Skeletal muscle satellite cell (primary cell): ENCODE measurements around the gene PSMC4.
A peak's percentile ranks its signal among the peaks of the same experiment; 100 is the strongest.

ENCODE experiments used
- H3K27me3 ChIP-seq: 2 replicates; pipeline ENCODE4 v1.7.0; 2013; ENCODE audit warnings: low read length; ENCODE audit not compliant: control insufficient read depth, insufficient read depth
- H3K36me3 ChIP-seq: 2 replicates; pipeline ENCODE4 v1.7.0; 2013; ENCODE audit warnings: mild to moderate bottlenecking, control low read depth, low read length; ENCODE audit not compliant: insufficient read depth
- H3K4me1 ChIP-seq: 2 replicates; pipeline ENCODE4 v1.7.0; 2013; ENCODE audit warnings: low read length; ENCODE audit not compliant: control insufficient read depth, insufficient read depth
- H3K4me2 ChIP-seq: 2 replicates; pipeline ENCODE4 v1.7.0; 2013; ENCODE audit warnings: mild to moderate bottlenecking, low read length
- H3K4me3 ChIP-seq: 2 replicates; pipeline ENCODE4 v1.7.0; 2013; ENCODE audit warnings: low read length
- H3K9ac ChIP-seq: 2 replicates; pipeline ENCODE4 v1.7.0; 2013; ENCODE audit warnings: mild to moderate bottlenecking, low read depth, low read length, moderate library complexity
- H3K9me3 ChIP-seq: replicated peaks from 2 replicates; pipeline ENCODE4 v1.7.0; 2013; ENCODE audit warnings: mild to moderate bottlenecking, control low read depth, low read length

Gene PSMC4

GRCh38 chr19:39995794-39996193 lies 24.8 kb downstream of the PSMC4 start:
- Histone ChIP-seq H3K4me1 (peaks cover 25% of the 10 kb centered on the region), H3K36me3 (no peaks in the 10 kb centered on the region), H3K4me3 (peak overlapping the region; percentile 92), H3K9ac (peak overlapping the region; percentile 95), H3K27me3 (no peaks in the 10 kb centered on the region), H3K9me3 (no peaks in the 10 kb centered on the region), H3K4me2 (peak overlapping the region; percentile 98)

GRCh38 chr19:39996218-39996810 lies 25.3 kb downstream of the PSMC4 start:
- Histone ChIP-seq H3K4me3 (peak overlapping the region; percentile 92), H3K4me2 (peak overlapping the region; percentile 98), H3K9ac (peak overlapping the region; percentile 95), H3K27me3 (no peaks in the 10 kb centered on the region), H3K4me1 (peaks cover 25% of the 10 kb centered on the region), H3K9me3 (no peaks in the 10 kb centered on the region), H3K36me3 (no peaks in the 10 kb centered on the region)

DNA sequence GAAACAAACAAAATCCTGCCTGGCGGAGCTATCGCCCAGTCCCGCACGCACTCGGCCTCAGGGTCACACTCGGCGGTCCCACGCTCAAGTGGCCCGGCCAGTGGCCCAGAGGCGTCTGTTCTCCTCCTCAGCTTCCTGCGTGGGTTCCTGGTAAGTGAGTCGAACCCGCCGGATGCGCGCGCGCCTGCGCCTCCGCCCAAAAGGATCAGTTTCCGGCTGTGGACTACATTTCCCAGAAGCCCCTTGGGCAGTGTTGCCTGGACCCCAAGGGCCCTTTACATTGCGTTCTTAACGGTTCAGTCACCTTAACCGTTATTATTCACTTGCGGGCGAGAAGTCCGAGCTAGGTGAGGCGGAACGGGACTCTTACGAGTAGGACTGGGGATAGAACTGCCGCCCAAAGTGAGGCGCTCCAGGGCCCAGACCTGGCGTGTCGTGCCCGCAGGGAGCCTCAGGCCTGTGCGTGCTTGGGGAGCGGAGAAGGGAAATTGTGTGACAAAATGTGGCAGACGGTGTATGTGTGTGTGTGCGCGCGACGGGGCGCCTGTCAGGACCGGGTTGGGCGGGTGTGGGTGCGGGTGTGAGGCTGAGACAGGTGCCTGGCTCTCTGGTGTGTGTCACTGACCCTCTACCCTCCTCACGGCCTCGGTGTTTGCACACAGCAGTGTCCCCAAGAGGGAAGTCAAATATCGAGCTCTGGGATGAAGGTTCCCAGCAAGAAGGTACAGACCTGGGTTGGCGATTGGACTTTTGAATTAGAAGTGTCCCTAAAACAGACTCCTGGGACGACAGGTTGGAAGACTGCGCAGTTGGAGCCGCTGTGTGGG lies 26.1 kb downstream of the PSMC4 start, which contains the start of gene ZNF546:
ZNF546 (plus strand) TSS at position 250 of the 827 bp plus-strand sequence. CDS start 1,267 bp downstream, outside the sequence.
- Histone ChIP-seq H3K9ac (peak within 1 kb of the TSS; percentile 95), H3K9me3 (no peaks in the 10 kb centered on the region), H3K4me1 (peaks cover 25% of the 10 kb centered on the region), H3K4me3 (peak within 1 kb of the TSS; percentile 92), H3K4me2 (peak within 1 kb of the TSS; percentile 98), H3K27me3 (no peaks in the 10 kb centered on the region), H3K36me3 (no peaks in the 10 kb centered on the region)

DNA sequence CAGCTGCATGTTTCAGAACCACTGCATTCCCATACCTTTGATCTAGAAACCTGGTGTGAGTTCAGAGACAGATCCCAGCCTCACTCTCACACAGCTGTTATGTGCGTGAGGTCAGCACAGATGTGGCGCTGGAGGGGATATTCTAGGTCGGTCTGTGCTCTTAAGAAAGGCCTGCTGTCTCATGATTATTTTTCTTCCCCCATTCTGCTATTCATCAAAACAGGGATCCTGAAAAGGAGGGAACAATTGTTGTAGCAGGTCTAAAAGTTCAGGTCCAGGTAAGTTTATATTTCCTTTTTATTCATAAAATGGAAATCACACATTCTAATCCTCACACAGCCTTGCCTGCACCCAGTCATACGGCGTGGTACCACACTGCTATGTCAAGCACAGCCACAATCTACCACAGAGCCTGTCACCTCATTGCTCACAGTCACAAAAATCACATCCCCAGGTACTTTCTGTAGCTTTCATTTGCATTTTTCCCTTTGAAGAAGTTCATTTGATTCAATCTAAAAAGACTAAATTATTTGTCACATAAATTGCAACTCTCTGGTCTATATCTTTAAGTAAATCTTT lies 26.8 kb downstream of the PSMC4 start:
- Histone ChIP-seq H3K9me3 (no peaks in the 10 kb centered on the region), H3K4me2 (peak overlapping the region; percentile 98), H3K9ac (peak overlapping the region; percentile 95), H3K4me3 (peak overlapping the region; percentile 92), H3K27me3 (no peaks in the 10 kb centered on the region), H3K4me1 (peaks cover 25% of the 10 kb centered on the region), H3K36me3 (no peaks in the 10 kb centered on the region)

DNA sequence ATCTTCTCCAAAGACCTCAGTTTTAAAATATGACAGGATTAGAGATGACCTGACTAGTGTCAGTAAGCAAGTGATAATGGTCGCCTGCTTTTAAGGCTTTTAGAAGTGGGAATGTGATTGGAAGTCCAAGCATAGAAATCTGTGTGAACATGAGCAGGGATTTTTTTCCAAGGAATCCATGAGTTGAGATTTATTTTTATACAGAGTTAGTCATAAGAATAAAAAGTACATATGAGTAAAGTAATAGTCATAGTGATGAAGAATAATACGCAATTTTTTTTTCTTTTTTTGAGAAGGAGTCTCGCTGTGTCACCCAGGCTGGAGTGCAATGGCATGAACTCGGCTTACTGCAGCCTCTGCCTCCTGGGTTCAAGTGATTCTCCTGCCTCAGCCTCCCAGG lies 27.5 kb downstream of the PSMC4 start:
- Histone ChIP-seq H3K27me3 (no peaks in the 10 kb centered on the region), H3K4me2 (peak overlapping the region; percentile 98), H3K9me3 (no peaks in the 10 kb centered on the region), H3K9ac (peak overlapping the region; percentile 95), H3K4me1 (peaks cover 25% of the 10 kb centered on the region), H3K36me3 (no peaks in the 10 kb centered on the region), H3K4me3 (peak overlapping the region; percentile 50)

- Histone ChIP-seq H3K4me2 (no peak overlapping the region), H3K9ac (peak overlapping the region; percentile 10), H3K36me3 (peaks cover 22% of the 10 kb centered on the region), H3K27me3 (no peaks in the 10 kb centered on the region), H3K4me3 (no peak overlapping the region), H3K4me1 (peaks cover 11% of the 10 kb centered on the region), H3K9me3 (no peaks in the 10 kb centered on the region)
Observed at GRCh38 chr19:40005691-40006272, 34.8 kb downstream of the PSMC4 start.

GRCh38 chr19:40006273-40006691 lies 35.3 kb downstream of the PSMC4 start:
- Histone ChIP-seq H3K36me3 (peaks cover 22% of the 10 kb centered on the region), H3K9me3 (no peaks in the 10 kb centered on the region), H3K9ac (peak overlapping the region; percentile 10), H3K27me3 (no peaks in the 10 kb centered on the region), H3K4me1 (peaks cover 11% of the 10 kb centered on the region), H3K4me2 (no peak overlapping the region), H3K4me3 (no peak overlapping the region)

DNA sequence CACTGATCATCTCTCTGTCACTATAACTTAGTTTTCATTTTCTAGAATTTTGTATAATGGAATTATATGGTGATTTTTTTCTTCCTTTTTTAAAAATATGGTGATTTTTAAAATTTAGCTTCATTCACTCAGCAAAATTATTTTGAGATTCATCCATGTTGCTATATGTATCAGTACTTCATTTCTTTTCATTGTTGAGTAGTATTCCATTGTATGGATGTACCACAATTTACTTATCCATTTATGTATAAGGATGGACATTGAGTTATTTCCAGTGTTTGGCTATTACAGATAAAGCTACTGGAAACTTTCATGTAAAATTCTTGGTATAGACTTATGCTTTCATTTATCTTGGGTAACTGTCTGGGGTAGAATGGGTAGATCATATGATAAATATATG lies 38.7 kb downstream of the PSMC4 start:
- H3K36me3 ChIP-seq: peaks cover 27% of the 10 kb centered on the region
- H3K9ac ChIP-seq: no peak overlapping the region
- H3K27me3 ChIP-seq: no peaks in the 10 kb centered on the region
- no peak overlapping the region for H3K4me3 ChIP-seq
- H3K4me2 ChIP-seq: no peak overlapping the region
- peaks cover 18% of the 10 kb centered on the region for H3K9me3 ChIP-seq
- peaks cover 11% of the 10 kb centered on the region for H3K4me1 ChIP-seq

- no peak overlapping the region for H3K4me2 ChIP-seq
Observed at GRCh38 chr19:40013991-40014390, 43.0 kb downstream of the PSMC4 start.

DNA sequence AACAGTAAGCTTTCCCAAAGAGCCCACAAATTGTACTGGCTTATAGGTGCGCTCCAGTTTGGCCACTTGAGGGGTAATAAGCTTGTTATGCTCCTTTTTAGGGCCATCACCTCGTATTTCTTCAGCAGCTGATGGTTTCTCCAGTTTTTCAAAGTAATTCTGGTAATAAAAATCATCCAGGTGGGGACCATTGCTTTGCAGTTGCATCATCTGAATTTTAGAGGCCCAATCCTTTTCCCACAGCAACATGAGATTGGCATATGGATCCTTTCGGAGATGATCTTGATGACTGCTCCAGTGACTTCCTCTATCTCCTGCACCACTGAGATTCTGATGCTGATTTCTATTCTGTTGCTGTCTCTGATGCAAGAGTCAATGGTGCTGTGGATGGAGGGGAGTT lies 53.0 kb downstream of the PSMC4 start:
- Histone ChIP-seq H3K4me1 (no peaks in the 10 kb centered on the region), H3K36me3 (no peaks in the 10 kb centered on the region), H3K9ac (no peak overlapping the region), H3K27me3 (no peaks in the 10 kb centered on the region), H3K4me3 (no peak overlapping the region), H3K4me2 (no peak overlapping the region), H3K9me3 (peaks cover 48% of the 10 kb centered on the region)

More at GRCh38 chr19:40013991-40014390, 43.0 kb downstream of the PSMC4 start:
- no peak overlapping the region for H3K9ac ChIP-seq
- H3K36me3 ChIP-seq: peaks cover 10% of the 10 kb centered on the region
- H3K9me3 ChIP-seq: peaks cover 32% of the 10 kb centered on the region
- H3K4me1 ChIP-seq: no peaks in the 10 kb centered on the region
- no peak overlapping the region for H3K4me3 ChIP-seq
- no peaks in the 10 kb centered on the region for H3K27me3 ChIP-seq

GRCh38 chr19:40025938-40026596 lies 55.1 kb downstream of the PSMC4 start:
- H3K27me3 ChIP-seq: no peaks in the 10 kb centered on the region
- no peak overlapping the region for H3K4me3 ChIP-seq
- no peaks in the 10 kb centered on the region for H3K36me3 ChIP-seq
- H3K4me1 ChIP-seq: no peaks in the 10 kb centered on the region
- H3K4me2 ChIP-seq: no peak overlapping the region
- peaks cover 65% of the 10 kb centered on the region for H3K9me3 ChIP-seq
- H3K9ac ChIP-seq: no peak overlapping the region
